HG02840 (cell line): ENCODE measurements around the gene AP1S1.
A peak's percentile ranks its signal among the peaks of the same experiment; 100 is the strongest.

Source experiments
- ATAC-seq: cut with Tn5 transposase; IDR thresholded peaks from one replicate; pipeline ENCODE4 v1.9.1; 2021; ENCODE audit warnings: mild to moderate bottlenecking, moderate library complexity, moderate number of reproducible peaks; ENCODE audit not compliant: unreplicated experiment, low FRiP score

AP1S1 gene

GRCh38 chr7:101156277-101156676, 2.0 kb downstream of the AP1S1 start:
- ATAC-seq, result no peak

GRCh38 chr7:101156866-101157589, 2.8 kb downstream of the AP1S1 start:
- ATAC-seq, result no peak

GRCh38 chr7:101159696-101160674, 5.7 kb downstream of the AP1S1 start:
- no peak for ATAC-seq

- no peak for ATAC-seq
Measured at GRCh38 chr7:101160910-101161309, 6.6 kb downstream of the AP1S1 start.

GRCh38 chr7:101161692-101162471, 7.6 kb downstream of the AP1S1 start:
- no peak for ATAC-seq

GRCh38 chr7:101162551-101163278, 8.4 kb downstream of the AP1S1 start:
- no peak for ATAC-seq

GRCh38 chr7:101163279-101164070, 9.2 kb downstream of the AP1S1 start:
- ATAC-seq, result no peak

- ATAC-seq, result no peak
Measured at GRCh38 chr7:101164071-101164840, 10.0 kb downstream of the AP1S1 start.

- ATAC-seq, result peak; percentile 59
Measured at GRCh38 chr7:101165075-101165957, 11.0 kb downstream of the AP1S1 start, which contains the start of gene VGF. TSS of gene VGF (minus strand) at chr7:101165569. CDS start at chr7:101164843, 726 bp downstream.

- ATAC-seq, result no peak
Measured at GRCh38 chr7:101165958-101166647, 11.8 kb downstream of the AP1S1 start.

GRCh38 chr7:101166648-101166908, 12.3 kb downstream of the AP1S1 start:
- ATAC-seq, result no peak

- no peak for ATAC-seq
Measured at GRCh38 chr7:101166909-101167644, 12.8 kb downstream of the AP1S1 start.

GRCh38 chr7:101167645-101168411, 13.6 kb downstream of the AP1S1 start:
- ATAC-seq, result no peak

- ATAC-seq, result no peak
Measured at GRCh38 chr7:101168412-101169049, 14.3 kb downstream of the AP1S1 start.

- ATAC-seq, result no peak
Measured at GRCh38 chr7:101169110-101169837, 15.0 kb downstream of the AP1S1 start.
